Mesenchymal stem cell (in vitro differentiated cells and primary cell): ENCODE data around the gene EFHD1.

Source experiments
- DNase-seq: peaks from one replicate; pipeline ENCODE4 v3.0.0-alpha.2; 2013
- H2AFZ ChIP-seq: one replicate; pipeline ENCODE4 v1.6.1; 2013; ENCODE audit warnings: low read depth, mild to moderate bottlenecking, control low read depth, inconsistent platforms, low read length, moderate library complexity
- H2AK5ac ChIP-seq: 2 replicates; pipeline ENCODE4 v1.6.1; 2013; ENCODE audit warnings: low read length, moderate library complexity, mild to moderate bottlenecking, inconsistent platforms; ENCODE audit not compliant: severe bottlenecking
- H2BK120ac ChIP-seq: one replicate; pipeline ENCODE4 v1.6.1; 2013; ENCODE audit warnings: low read depth, mild to moderate bottlenecking, inconsistent platforms, low read length, moderate library complexity
- H2BK12ac ChIP-seq, 2 experiments: one replicate each; pipeline ENCODE4 v1.6.1; 2013; ENCODE audit warnings: inconsistent platforms in 2 of 2, low read length in 2 of 2, mild to moderate bottlenecking in 2 of 2, moderate library complexity in 2 of 2, control low read depth in 1 of 2
- H2BK15ac ChIP-seq: one replicate; pipeline ENCODE4 v1.6.1; 2013; ENCODE audit warnings: mild to moderate bottlenecking, low read depth, inconsistent platforms; ENCODE audit not compliant: poor library complexity, severe bottlenecking
- H2BK5ac ChIP-seq: 2 replicates; pipeline ENCODE4 v1.6.1; 2013; ENCODE audit warnings: low read depth, mild to moderate bottlenecking, low read length, control low read depth, inconsistent platforms; ENCODE audit not compliant: poor library complexity, severe bottlenecking
- H3K14ac ChIP-seq, 2 experiments: one replicate each; pipeline ENCODE4 v1.6.1; 2013; ENCODE audit warnings: inconsistent platforms in 2 of 2, low read length in 2 of 2, control low read depth in 1 of 2, mild to moderate bottlenecking in 1 of 2, moderate library complexity in 1 of 2
- H3K18ac ChIP-seq, 2 experiments: one replicate each; pipeline ENCODE4 v1.6.1; 2013; ENCODE audit warnings: inconsistent platforms in 2 of 2, low read length in 2 of 2, control low read depth in 1 of 2, low read depth in 1 of 2, mild to moderate bottlenecking in 1 of 2
- H3K23ac ChIP-seq, 2 experiments: one replicate each; pipeline ENCODE4 v1.6.1; 2013; ENCODE audit warnings: inconsistent platforms in 2 of 2, low read length in 2 of 2, mild to moderate bottlenecking in 2 of 2, moderate library complexity in 2 of 2, control low read depth in 1 of 2
- H3K27ac ChIP-seq: 2 replicates; pipeline ENCODE4 v1.5.1; 2013; ENCODE audit warnings: mild to moderate bottlenecking, moderate library complexity, low read length, control low read depth, inconsistent platforms; ENCODE audit not compliant: poor library complexity, severe bottlenecking
- H3K27me3 ChIP-seq, 2 experiments: 2 replicates each; pipeline versions ENCODE4 v1.6.1 to v1.7.0; 2013; ENCODE audit warnings: low read length in 2 of 2, mild to moderate bottlenecking in 2 of 2, moderate library complexity in 2 of 2, control low read depth in 1 of 2, inconsistent platforms in 1 of 2; ENCODE audit not compliant: control insufficient read depth in 1 of 2, insufficient read depth in 1 of 2
- H3K36me3 ChIP-seq, 2 experiments: 2 replicates each; pipeline versions ENCODE4 v1.6.1 to v1.7.0; 2013; ENCODE audit warnings: low read length in 2 of 2, control low read depth in 1 of 2, inconsistent platforms in 1 of 2, low read depth in 1 of 2, mild to moderate bottlenecking in 1 of 2; ENCODE audit not compliant: insufficient read depth in 2 of 2, control insufficient read depth in 1 of 2
- H3K4ac ChIP-seq, 2 experiments: one replicate each; pipeline ENCODE4 v1.6.1; 2013; ENCODE audit warnings: inconsistent platforms in 2 of 2, low read length in 2 of 2, mild to moderate bottlenecking in 2 of 2, moderate library complexity in 2 of 2, control low read depth in 1 of 2, low read depth in 1 of 2
- H3K4me1 ChIP-seq: 2 replicates; pipeline ENCODE4 v1.6.1; 2013; ENCODE audit warnings: low read depth, low read length, control low read depth; ENCODE audit not compliant: control insufficient read depth, insufficient read depth
- H3K4me2 ChIP-seq: 2 replicates; pipeline ENCODE4 v1.6.1; 2013; ENCODE audit warnings: low read length, mild to moderate bottlenecking, inconsistent platforms; ENCODE audit not compliant: poor library complexity, severe bottlenecking
- H3K4me3 ChIP-seq, 2 experiments: 2 replicates each; pipeline versions ENCODE4 v1.5.1 to v1.7.0; 2013; ENCODE audit warnings: low read length in 2 of 2, mild to moderate bottlenecking in 2 of 2, control low read depth in 1 of 2, low read depth in 1 of 2; ENCODE audit not compliant: insufficient read depth in 1 of 2
- H3K79me1 ChIP-seq: replicated peaks from 2 replicates; pipeline ENCODE4 v1.6.1; 2013; ENCODE audit warnings: mild to moderate bottlenecking, control low read depth, low read length, inconsistent platforms; ENCODE audit not compliant: poor library complexity, severe bottlenecking
- H3K9ac ChIP-seq: 2 replicates; pipeline ENCODE4 v1.7.0; 2013; ENCODE audit warnings: mild to moderate bottlenecking, low read length, moderate library complexity
- H3K9me3 ChIP-seq: 2 replicates; pipeline ENCODE4 v1.7.0; 2013; ENCODE audit warnings: mild to moderate bottlenecking, low read length; ENCODE audit not compliant: control insufficient read depth
- H4K8ac ChIP-seq: one replicate; pipeline ENCODE4 v1.6.1; 2013; ENCODE audit warnings: inconsistent platforms, mild to moderate bottlenecking, low read length, moderate library complexity
- H4K91ac ChIP-seq: one replicate; pipeline ENCODE4 v1.6.1; 2013; ENCODE audit warnings: mild to moderate bottlenecking, low read length, inconsistent platforms
- WGBS: methylation state at CpG from one replicate; pipeline ENCODE4 v1.1.7; 2013; ENCODE audit warnings: mixed read lengths; 5-methylcytosine and 5-hydroxymethylcytosine counted together

EFHD1 gene

DNA sequence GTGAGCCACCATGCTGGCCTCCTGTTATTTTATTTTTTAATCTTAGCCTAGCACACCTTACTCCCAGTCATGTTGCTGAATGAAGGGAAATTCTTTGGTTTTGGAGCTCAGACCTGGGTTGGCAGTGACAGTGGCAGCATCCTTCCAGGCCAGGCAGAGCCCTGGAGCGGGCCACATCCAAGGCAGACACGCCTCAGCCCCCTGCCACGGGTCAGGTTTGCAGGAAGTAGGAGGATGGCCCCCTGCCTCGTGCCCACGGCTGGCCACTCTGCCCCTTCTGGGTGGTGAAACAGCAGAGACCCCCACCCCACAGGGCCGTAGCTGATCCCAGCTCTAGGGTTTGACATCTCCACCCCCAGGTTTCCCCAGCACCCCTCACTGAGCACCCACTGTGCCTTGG, 11.7 kb downstream of the EFHD1 start:
- 73% methylated on average over 6 of the region's 6 CpGs for WGBS
- Histone ChIP-seq H4K8ac (no peak overlapping the region), H3K27me3 (peaks cover 16 to 33% of the 10 kb centered on the region in 2 experiments), H3K18ac (no peak overlapping the region), H2AFZ (no peak overlapping the region), H2BK12ac (no peak overlapping the region), H3K79me1 (no peaks in the 10 kb centered on the region), H3K36me3 (no peaks in the 10 kb centered on the region), H2BK5ac (no peak overlapping the region), H2BK120ac (no peak overlapping the region), H3K4me2 (no peak overlapping the region), H3K23ac (no peak overlapping the region), H3K14ac (no peak overlapping the region), H3K9ac (no peak overlapping the region), H4K91ac (no peak overlapping the region), H3K27ac (no peak overlapping the region), H2BK15ac (no peak overlapping the region), H3K4me3 (no peak overlapping the region), H3K4ac (no peak overlapping the region), H3K4me1 (peaks cover 2% of the 10 kb centered on the region), H2AK5ac (no peak overlapping the region), H3K9me3 (no peaks in the 10 kb centered on the region)
- no peak for DNase-seq

DNA sequence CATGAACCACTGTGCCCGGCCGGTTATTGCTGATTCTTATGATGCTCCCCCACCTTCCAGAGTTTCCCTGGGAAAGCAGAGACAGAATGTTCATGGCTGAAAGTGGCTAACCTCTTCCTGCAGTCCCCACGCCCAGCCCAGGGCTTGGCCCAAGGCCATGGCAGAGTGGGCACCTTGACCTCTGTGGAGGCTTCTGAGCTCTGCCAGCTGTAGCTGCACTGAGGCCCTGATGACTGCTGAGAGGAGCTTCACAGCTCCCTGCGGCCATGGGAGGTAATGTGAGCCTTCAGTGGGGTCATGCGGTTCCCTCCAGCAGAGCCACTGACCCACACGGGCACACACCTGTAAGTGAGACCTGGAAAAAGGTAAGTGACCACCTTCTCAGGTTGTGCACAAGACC, 13.3 kb downstream of the EFHD1 start:
- no peak for DNase-seq
- Histone ChIP-seq H2BK12ac (no peak overlapping the region), H2BK5ac (no peak overlapping the region), H4K91ac (peak overlapping the region; percentile 22), H3K4me3 (no peak overlapping the region), H3K4ac (no peak overlapping the region), H3K14ac (no peak overlapping the region), H3K23ac (no peak overlapping the region), H3K36me3 (no peaks in the 10 kb centered on the region), H4K8ac (no peak overlapping the region), H3K18ac (peak overlapping the region in 1 of 2 experiments; percentile 17), H3K79me1 (no peaks in the 10 kb centered on the region), H3K4me2 (no peak overlapping the region), H2AK5ac (no peak overlapping the region), H3K27ac (no peak overlapping the region), H2BK15ac (no peak overlapping the region), H3K9me3 (no peaks in the 10 kb centered on the region), H3K27me3 (peaks cover 14 to 27% of the 10 kb centered on the region in 2 experiments), H2BK120ac (no peak overlapping the region), H3K4me1 (peaks cover 2% of the 10 kb centered on the region), H2AFZ (no peak overlapping the region), H3K9ac (no peak overlapping the region)
- 82% methylated on average over 6 of the region's 6 CpGs for WGBS

DNA sequence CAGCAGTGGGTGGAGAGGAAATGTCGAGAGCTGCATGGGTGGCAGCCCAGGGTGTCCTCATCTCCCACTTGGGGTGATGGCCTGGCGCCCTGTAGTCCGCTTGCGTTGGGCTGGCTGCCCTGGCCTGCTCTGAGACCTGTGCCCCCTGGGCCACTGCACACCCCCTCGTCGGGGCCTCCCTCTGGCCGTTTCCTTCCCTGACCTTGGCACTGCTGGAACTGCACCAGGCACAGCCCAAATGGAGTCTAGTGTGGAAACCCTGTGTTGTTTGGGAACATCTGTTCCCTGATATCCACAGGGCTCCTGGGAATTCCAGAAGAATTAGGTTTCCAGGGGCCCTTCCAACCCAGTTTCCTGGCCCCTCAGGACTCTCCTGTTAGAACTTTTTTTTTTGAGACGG, 13.9 kb downstream of the EFHD1 start:
- DNase-seq = no peak
- H2BK12ac ChIP-seq = no peak overlapping the region
- no peak overlapping the region for H3K23ac ChIP-seq
- H3K9me3 ChIP-seq = no peaks in the 10 kb centered on the region
- no peaks in the 10 kb centered on the region for H3K79me1 ChIP-seq
- H3K4me1 ChIP-seq = peaks cover 2% of the 10 kb centered on the region
- H2AK5ac ChIP-seq = no peak overlapping the region
- no peak overlapping the region for H2BK5ac ChIP-seq
- no peak overlapping the region for H2BK15ac ChIP-seq
- H3K27ac ChIP-seq = no peak overlapping the region
- no peak overlapping the region for H3K4ac ChIP-seq
- H3K9ac ChIP-seq = no peak overlapping the region
- no peak overlapping the region for H4K8ac ChIP-seq
- H3K18ac ChIP-seq = no peak overlapping the region
- H2AFZ ChIP-seq = no peak overlapping the region
- H3K27me3 ChIP-seq = peaks cover 14 to 33% of the 10 kb centered on the region in 2 experiments
- H4K91ac ChIP-seq = no peak overlapping the region
- H3K4me3 ChIP-seq = no peak overlapping the region
- no peaks in the 10 kb centered on the region for H3K36me3 ChIP-seq
- no peak overlapping the region for H2BK120ac ChIP-seq
- no peak overlapping the region for H3K4me2 ChIP-seq
- H3K14ac ChIP-seq = no peak overlapping the region
- 84% methylated on average over 8 of the region's 8 CpGs for WGBS

DNA sequence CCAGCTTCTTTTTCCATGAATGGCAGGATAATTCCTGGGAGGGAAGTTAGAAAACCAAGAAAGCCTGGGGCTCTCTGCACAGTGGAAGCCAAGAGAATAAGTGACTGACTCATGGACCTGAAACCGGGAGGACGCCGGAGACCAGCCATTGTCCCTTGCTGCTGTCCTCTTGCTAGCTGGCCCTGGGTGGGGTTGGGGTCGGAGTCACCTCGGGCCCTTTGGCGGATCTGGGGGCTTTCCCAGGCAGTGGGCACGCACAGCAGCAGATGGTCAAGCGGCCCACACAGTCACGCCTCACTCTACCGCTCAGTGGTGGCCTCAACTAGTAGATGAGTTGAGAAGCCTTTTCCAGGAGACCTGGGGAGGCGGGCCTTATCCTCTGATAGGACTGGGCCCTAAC, 15.6 kb downstream of the EFHD1 start:
- WGBS = 95% methylated on average over 11 of the region's 11 CpGs
- H2AK5ac ChIP-seq = no peak overlapping the region
- DNase-seq = no peak
- no peak overlapping the region for H2BK12ac ChIP-seq
- no peak overlapping the region for H3K27ac ChIP-seq
- H4K91ac ChIP-seq = no peak overlapping the region
- no peak overlapping the region for H2BK120ac ChIP-seq
- no peak overlapping the region for H4K8ac ChIP-seq
- no peak overlapping the region for H3K4me2 ChIP-seq
- H3K9ac ChIP-seq = no peak overlapping the region
- no peak overlapping the region for H3K4ac ChIP-seq
- H3K23ac ChIP-seq = no peak overlapping the region
- H3K14ac ChIP-seq = no peak overlapping the region
- H2BK15ac ChIP-seq = no peak overlapping the region
- H3K18ac ChIP-seq = no peak overlapping the region
- no peaks in the 10 kb centered on the region for H3K79me1 ChIP-seq
- H3K9me3 ChIP-seq = no peaks in the 10 kb centered on the region
- peaks cover 14 to 26% of the 10 kb centered on the region in 2 experiments for H3K27me3 ChIP-seq
- no peak overlapping the region for H3K4me3 ChIP-seq
- H2AFZ ChIP-seq = no peak overlapping the region
- H3K36me3 ChIP-seq = no peaks in the 10 kb centered on the region
- H2BK5ac ChIP-seq = no peak overlapping the region
- H3K4me1 ChIP-seq = peaks cover 2% of the 10 kb centered on the region
